HepG2 (cell line): ENCODE results near the gene WDR37. TPM values are rescaled to one million over a fixed set of nuclear protein-coding genes. Genes with fewer than 3 reads are reported as not detected.

ENCODE experiments used
- ATAC-seq: fragments of 200-7000 bp; cut with Tn5 transposase; 3 replicates; pipeline ENCODE4 v1.9.1; 2020; ENCODE audit warnings: mild to moderate bottlenecking, moderate library complexity
- BruUV-seq: library from RNA; stranded (reverse); fragments of 400-500 nt; replicated peaks from 2 replicates; lab custom pipeline; 2021; lab: Mats Ljungman, UMichigan
- CTCF ChIA-PET: fragments of 300-600 bp; formaldehyde crosslinking; extraction: SDS; loops from one replicate; lab custom pipeline; 2021; ENCODE audit warnings: low total read pairs, inconsistent platforms, low intra/inter-chr PET ratio; lab: Yijun Ruan, JAX
- POLR2A ChIA-PET: fragments of 350-600 bp; sonication (Branson Sonifier 250); formaldehyde crosslinking; loops from one replicate; lab custom pipeline; 2020; ENCODE audit warnings: antibody characterized with exemption, inconsistent platforms; lab: Yijun Ruan, JAX
- DNase-seq: peaks from one replicate; pipeline ENCODE4 v3.0.0-alpha.2; 2015; ENCODE audit warnings: low spot score
- FAIRE-seq: peaks from 3 replicates; lab custom pipeline; 2011; peaks lifted over from hg19 to GRCh38; lab: Jason Lieb, UNC
- H2AFZ ChIP-seq: one replicate; pipeline ENCODE4 v1.6.1; 2011; ENCODE audit warnings: low read length, inconsistent platforms
- H3K27ac ChIP-seq: fragments of 300-600 bp; 3 replicates; pipeline ENCODE4 v1.8.0; 2011; ENCODE audit warnings: mixed run types, mild to moderate bottlenecking, mixed read lengths, low read length, inconsistent platforms; ENCODE audit not compliant: insufficient read depth; ENCODE audit errors: extremely low read length
- H3K27me3 ChIP-seq, 2 experiments: fragments of 200-600 bp in 1 of 2; 2 replicates in 1 of 2; 3 replicates in 1 of 2; pipeline versions ENCODE4 v1.6.0 to v1.8.0; 2011; ENCODE audit warnings: low read length in 2 of 2, mild to moderate bottlenecking in 2 of 2, moderate library complexity in 2 of 2, inconsistent platforms in 1 of 2; ENCODE audit not compliant: insufficient read depth in 2 of 2, control insufficient read depth in 1 of 2
- H3K36me3 ChIP-seq, 2 experiments: fragments of 200-600 bp in 1 of 2; replicated peaks in 1 of 2; 2 replicates in 1 of 2; 3 replicates in 1 of 2; pipeline versions ENCODE4 v1.5.1 to v1.8.0; 2011; ENCODE audit warnings: low read length in 2 of 2, inconsistent platforms in 1 of 2; ENCODE audit not compliant: insufficient read depth in 2 of 2, control insufficient read depth in 1 of 2
- H3K4me1 ChIP-seq: 2 replicates; pipeline ENCODE4 v1.5.1; 2012; ENCODE audit warnings: low read length, inconsistent platforms; ENCODE audit not compliant: insufficient read depth
- H3K4me2 ChIP-seq: 2 replicates; pipeline ENCODE4 v1.6.0; 2011; ENCODE audit warnings: low read depth, low read length, inconsistent platforms
- H3K4me3 ChIP-seq, 3 experiments: fragments of 200-600 bp in 1 of 3; sonication (generic), shearing (Covaris generic) in 1 of 3; replicated peaks in 1 of 3; 2 replicates each; pipeline ENCODE4 v1.5.1; 2011 to 2016; ENCODE audit warnings: low read length in 3 of 3, inconsistent platforms in 2 of 3, low read depth in 2 of 3, mild to moderate bottlenecking in 2 of 3, control low read depth in 1 of 3, mixed read lengths in 1 of 3; ENCODE audit not compliant: insufficient read depth in 1 of 3
- H3K79me2 ChIP-seq: one replicate; pipeline ENCODE4 v1.6.1; 2011; ENCODE audit warnings: low read length, inconsistent platforms; ENCODE audit not compliant: insufficient read depth
- H3K9ac ChIP-seq: 2 replicates; pipeline ENCODE4 v1.6.0; 2011; ENCODE audit warnings: mild to moderate bottlenecking, low read depth, low read length, inconsistent platforms; ENCODE audit not compliant: insufficient read depth
- H3K9me3 ChIP-seq: 2 replicates; pipeline ENCODE4 v1.5.1; 2012; ENCODE audit warnings: mild to moderate bottlenecking, low read length
- H4K20me1 ChIP-seq: 2 replicates; pipeline ENCODE4 v1.6.0; 2011; ENCODE audit warnings: inconsistent platforms, mild to moderate bottlenecking, low read length, moderate library complexity; ENCODE audit not compliant: insufficient read depth
- DR1 ChIP-seq: sonication (generic); formaldehyde crosslinking; IDR thresholded peaks from 2 replicates; pipeline ENCODE4 v1.8.0; 2021; ENCODE audit warnings: mild to moderate bottlenecking, missing genetic modification reagents, inconsistent platforms
- MAF1 ChIP-seq: sonication (generic); formaldehyde crosslinking; IDR thresholded peaks from 2 replicates; pipeline ENCODE4 v1.5.0; 2020; ENCODE audit warnings: missing genetic modification reagents, borderline replicate concordance
- NCOA2 ChIP-seq: sonication (generic); formaldehyde crosslinking; IDR thresholded peaks from 2 replicates; pipeline ENCODE4 v1.8.0; 2022; ENCODE audit warnings: inconsistent platforms
- ONECUT2 ChIP-seq: sonication (generic); formaldehyde crosslinking; IDR thresholded peaks from 2 replicates; pipeline ENCODE4 v1.4.0; 2020; ENCODE audit warnings: missing genetic modification reagents
- SMYD3 ChIP-seq: sonication (generic); formaldehyde crosslinking; IDR thresholded peaks from 2 replicates; pipeline ENCODE4 v1.8.1; 2023; ENCODE audit warnings: mild to moderate bottlenecking, missing genetic modification reagents
- ZBTB3 ChIP-seq: sonication (generic); formaldehyde crosslinking; IDR thresholded peaks from 2 replicates; pipeline ENCODE4 v1.4.0; 2020; ENCODE audit warnings: low read depth, mild to moderate bottlenecking, moderate library complexity, missing genetic modification reagents, borderline replicate concordance
- ZNF343 ChIP-seq: sonication (generic); formaldehyde crosslinking; IDR thresholded peaks from 2 replicates; pipeline ENCODE4 v1.4.0; 2020; ENCODE audit warnings: mild to moderate bottlenecking, missing genetic modification reagents
- WGBS: methylation state at CpG from one replicate; pipeline ENCODE4 v1.1.6; 2017; ENCODE audit warnings: low lambda C conversion rate; 5-methylcytosine and 5-hydroxymethylcytosine counted together
- in situ Hi-C: cut with HindIII; loops from 2 replicates; pipeline ENCODE4 v1.10.0; 2017; ENCODE audit warnings: low pct_unique_long_range_greater_than_20kb; ENCODE audit not compliant: extremely low pct_ligation_motif_present
- intact Hi-C: fragments of 100-400 bp; cut with micrococcal nuclease; formaldehyde crosslinking; loops from one replicate; pipeline ENCODE4 v1.10.0; 2022; ENCODE audit not compliant: unreplicated experiment
- polyA plus RNA-seq, 8 experiments: library from polyadenylated mRNA; depleted of rRNA in 3 of 8; stranded (reverse) in 7 of 8; unstranded in 1 of 8; fragments of >200 nt; fragmentation: Illumina TruSeq in 4 of 8; extraction: Trizol in 4 of 8; gene quantifications; 2 replicates each; pipeline versions ENCODE4 v1.2.1 to v1.2.3, GENCODE V29; 2011 to 2016; ENCODE audit warnings: low read depth in 4 of 8, missing spikeins in 1 of 8, mixed read lengths in 1 of 8; ENCODE audit not compliant: insufficient read depth in 1 of 8
- total RNA-seq, 5 experiments: library from RNA; depleted of rRNA; stranded (reverse); fragments of >200 nt; fragmentation: Illumina TruSeq; extraction: Trizol; gene quantifications; 2 replicates each; pipeline ENCODE4 v1.2.3, GENCODE V29; 2016; ENCODE audit warnings: low read depth in 1 of 5
- TF ChIP-seq, protein P1 (sequence below): sonication (generic); formaldehyde crosslinking; IDR thresholded peaks from 2 replicates; pipeline ENCODE4 v1.5.0; 2020; ENCODE audit warnings: mild to moderate bottlenecking, missing genetic modification reagents
- TF ChIP-seq, protein P2 (sequence below): sonication (generic); formaldehyde crosslinking; conservative IDR thresholded peaks from 2 replicates; pipeline ENCODE4 v1.4.0; 2020; ENCODE audit warnings: mild to moderate bottlenecking, missing genetic modification reagents, moderate library complexity

The WDR37 gene
- total and polyA plus RNA-seq, 2 of the 13 experiments (the other 11 are each of a cell fraction or from before 2014, with no cell fraction given) = 5.9 to 7.5 TPM

DNA sequence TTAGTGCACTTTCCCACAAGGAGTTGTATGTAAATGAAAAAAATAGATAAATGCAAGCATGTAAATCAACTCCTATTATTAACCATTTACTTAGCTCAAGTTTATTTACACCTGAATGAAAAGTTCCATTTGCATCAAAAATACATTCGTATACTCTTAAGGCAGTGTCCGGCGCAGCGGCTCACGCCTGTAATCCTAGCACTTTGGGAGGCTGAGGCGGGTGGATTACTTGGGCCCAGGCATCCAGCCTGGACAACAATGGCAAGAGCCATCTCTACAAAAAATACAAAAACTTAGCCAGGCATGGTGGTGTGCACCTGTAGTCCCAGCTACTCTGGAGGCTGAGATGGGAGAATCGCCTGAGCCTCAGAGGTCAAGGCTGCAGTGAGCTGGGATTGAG, 26.3 kb upstream of the WDR37 start:
- no peak overlapping the region for H3K4me3 ChIP-seq
- FAIRE-seq = no peak
- no peaks in the 10 kb centered on the region for H3K79me2 ChIP-seq
- H3K9ac ChIP-seq = no peak overlapping the region
- intact Hi-C loops = no loop called here
- no TSS peak for BruUV-seq
- no peak overlapping the region for H2AFZ ChIP-seq
- no peak for TF ChIP-seq MAF1
- TF ChIP-seq, protein P1, sequence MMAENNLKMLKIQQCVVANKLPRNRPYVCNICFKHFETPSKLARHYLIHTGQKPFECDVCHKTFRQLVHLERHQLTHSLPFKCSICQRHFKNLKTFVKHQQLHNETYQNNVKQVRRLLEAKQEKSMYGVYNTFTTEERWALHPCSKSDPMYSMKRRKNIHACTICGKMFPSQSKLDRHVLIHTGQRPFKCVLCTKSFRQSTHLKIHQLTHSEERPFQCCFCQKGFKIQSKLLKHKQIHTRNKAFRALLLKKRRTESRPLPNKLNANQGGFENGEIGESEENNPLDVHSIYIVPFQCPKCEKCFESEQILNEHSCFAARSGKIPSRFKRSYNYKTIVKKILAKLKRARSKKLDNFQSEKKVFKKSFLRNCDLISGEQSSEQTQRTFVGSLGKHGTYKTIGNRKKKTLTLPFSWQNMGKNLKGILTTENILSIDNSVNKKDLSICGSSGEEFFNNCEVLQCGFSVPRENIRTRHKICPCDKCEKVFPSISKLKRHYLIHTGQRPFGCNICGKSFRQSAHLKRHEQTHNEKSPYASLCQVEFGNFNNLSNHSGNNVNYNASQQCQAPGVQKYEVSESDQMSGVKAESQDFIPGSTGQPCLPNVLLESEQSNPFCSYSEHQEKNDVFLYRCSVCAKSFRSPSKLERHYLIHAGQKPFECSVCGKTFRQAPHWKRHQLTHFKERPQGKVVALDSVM (CRISPR knock-in tag) = 0 out of 2 replicates have a peak, but pooled peaks have one; percentile 22
- TF ChIP-seq, all 625 proteins: peak for 1
- Histone ChIP-seq H3K36me3 (no peaks in the 10 kb centered on the region), H3K9me3 (no peaks in the 10 kb centered on the region), H3K4me2 (no peak overlapping the region), H4K20me1 (no peaks in the 10 kb centered on the region), H3K4me1 (no peaks in the 10 kb centered on the region), H3K27me3 (no peaks in the 10 kb centered on the region), H3K27ac (no peak overlapping the region)
- WGBS = 89% methylated on average over 7 of the region's 7 CpGs
- ChIA-PET POLR2A (no interaction called here), CTCF (no interaction called here)
- in situ Hi-C loops = no loop called here
- DNase-seq = no peak
- ATAC-seq = no peak

DNA sequence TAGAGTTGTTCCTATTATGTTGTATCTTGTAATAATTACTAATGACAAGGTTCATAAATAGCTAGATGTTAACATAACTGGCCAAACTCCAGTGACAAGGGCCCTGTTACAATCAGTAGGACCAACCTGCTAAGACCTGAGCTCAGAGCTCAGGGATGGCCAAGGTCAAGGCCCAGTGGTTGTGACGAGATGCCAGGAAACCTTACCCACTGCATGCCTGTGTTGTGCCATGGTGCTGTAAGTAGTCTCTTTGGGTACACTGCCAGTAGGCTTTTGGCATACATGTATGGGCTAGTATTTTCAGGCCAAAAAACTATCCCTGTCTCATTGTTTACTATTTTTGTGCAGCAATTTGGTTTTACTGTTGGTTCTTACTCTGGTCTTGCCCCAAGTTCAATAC, 22.6 kb upstream of the WDR37 start:
- Histone ChIP-seq H3K4me1 (no peaks in the 10 kb centered on the region), H2AFZ (no peak overlapping the region), H3K9ac (no peak overlapping the region), H3K27ac (no peak overlapping the region), H3K27me3 (no peaks in the 10 kb centered on the region), H3K9me3 (no peaks in the 10 kb centered on the region), H3K79me2 (no peaks in the 10 kb centered on the region), H3K4me3 (no peak overlapping the region), H4K20me1 (no peaks in the 10 kb centered on the region), H3K36me3 (no peaks in the 10 kb centered on the region), H3K4me2 (no peak overlapping the region)
- intact Hi-C loops (no loop called here), in situ Hi-C loops (no loop called here)
- DNase-seq (no peak), ATAC-seq (no peak), FAIRE-seq (no peak)
- ChIA-PET POLR2A (interaction anchor here (1.1 kb wide), 1 partner anchor 15 kb away, joined by 7 read pairs; the partner anchor contains the start of gene IDI1), CTCF (no interaction called here)
- WGBS = 38% methylated on average over 1 of the region's 1 CpG
- BruUV-seq = no TSS peak
- TF ChIP-seq NCOA2 (CRISPR knock-in tag) (no peak), ZBTB3 (no peak), SMYD3 (CRISPR knock-in tag) (no peak), ONECUT2 (CRISPR knock-in tag) (no peak), DR1 (CRISPR knock-in tag) (no peak), ZNF343 (CRISPR knock-in tag) (no peak)
- TF ChIP-seq, protein P2, sequence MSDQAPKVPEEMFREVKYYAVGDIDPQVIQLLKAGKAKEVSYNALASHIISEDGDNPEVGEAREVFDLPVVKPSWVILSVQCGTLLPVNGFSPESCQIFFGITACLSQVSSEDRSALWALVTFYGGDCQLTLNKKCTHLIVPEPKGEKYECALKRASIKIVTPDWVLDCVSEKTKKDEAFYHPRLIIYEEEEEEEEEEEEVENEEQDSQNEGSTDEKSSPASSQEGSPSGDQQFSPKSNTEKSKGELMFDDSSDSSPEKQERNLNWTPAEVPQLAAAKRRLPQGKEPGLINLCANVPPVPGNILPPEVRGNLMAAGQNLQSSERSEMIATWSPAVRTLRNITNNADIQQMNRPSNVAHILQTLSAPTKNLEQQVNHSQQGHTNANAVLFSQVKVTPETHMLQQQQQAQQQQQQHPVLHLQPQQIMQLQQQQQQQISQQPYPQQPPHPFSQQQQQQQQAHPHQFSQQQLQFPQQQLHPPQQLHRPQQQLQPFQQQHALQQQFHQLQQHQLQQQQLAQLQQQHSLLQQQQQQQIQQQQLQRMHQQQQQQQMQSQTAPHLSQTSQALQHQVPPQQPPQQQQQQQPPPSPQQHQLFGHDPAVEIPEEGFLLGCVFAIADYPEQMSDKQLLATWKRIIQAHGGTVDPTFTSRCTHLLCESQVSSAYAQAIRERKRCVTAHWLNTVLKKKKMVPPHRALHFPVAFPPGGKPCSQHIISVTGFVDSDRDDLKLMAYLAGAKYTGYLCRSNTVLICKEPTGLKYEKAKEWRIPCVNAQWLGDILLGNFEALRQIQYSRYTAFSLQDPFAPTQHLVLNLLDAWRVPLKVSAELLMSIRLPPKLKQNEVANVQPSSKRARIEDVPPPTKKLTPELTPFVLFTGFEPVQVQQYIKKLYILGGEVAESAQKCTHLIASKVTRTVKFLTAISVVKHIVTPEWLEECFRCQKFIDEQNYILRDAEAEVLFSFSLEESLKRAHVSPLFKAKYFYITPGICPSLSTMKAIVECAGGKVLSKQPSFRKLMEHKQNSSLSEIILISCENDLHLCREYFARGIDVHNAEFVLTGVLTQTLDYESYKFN (CRISPR knock-in tag) = no peak
